ENCODE results near the gene C16orf87.

DNA sequence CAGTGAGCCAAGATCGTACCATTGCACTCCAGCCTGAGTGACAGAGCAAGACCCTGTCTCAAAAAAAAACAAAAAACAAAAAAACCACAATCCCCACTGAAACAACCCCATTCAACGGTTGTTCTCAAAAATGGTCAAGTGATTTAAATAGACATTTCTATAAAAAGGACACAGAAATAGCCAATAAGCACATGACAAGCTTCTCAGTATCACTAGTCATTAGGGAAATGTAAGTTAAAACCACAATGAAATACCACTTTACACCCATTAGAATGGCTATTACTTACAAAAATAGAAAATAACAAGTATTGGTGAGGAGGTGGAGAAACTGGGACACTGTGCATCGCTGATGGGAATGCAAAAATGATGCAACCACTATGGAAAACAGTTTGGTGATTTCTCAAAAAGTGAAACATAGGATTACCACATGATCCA, 56.2 kb downstream of the C16orf87 start:
- TF ChIP-seq FOXM1 (IDR thresholded peaks at IDR 0.05; ENCODE audit: borderline replicate concordance): no peak
- TF ChIP-seq ELF4 (IDR thresholded peaks at IDR 0.05): no peak
- no peak for TF ChIP-seq FOXK2 (IDR thresholded peaks at IDR 0.05)
- no peak for TF ChIP-seq SUZ12 (IDR thresholded peaks at IDR 0.05)
